Esophagus squamous epithelium (tissue), 5 donors: ENCODE results near the gene GULP1. TPM values are rescaled to one million over a fixed set of nuclear protein-coding genes. Genes with fewer than 3 reads are reported as not detected.

Experiments used
- DNase-seq: peaks from one replicate; lab custom pipeline; 2025; lab: John Stamatoyannopoulos, UW
- H3K27ac ChIP-seq, 4 donors: fragments of 200-600 bp; sonication (generic); one replicate each; pipeline ENCODE4 v1.5.1; 2016 to 2019; ENCODE audit warnings: mild to moderate bottlenecking in 1 of 4
- H3K27me3 ChIP-seq, 4 donors: fragments of 200-600 bp; sonication (generic); 1 replicate in 3 of 4; 2 replicates in 1 of 4; pipeline versions ENCODE4 v1.5.1 to v1.6.0; 2017 to 2021; ENCODE audit warnings: antibody characterized with exemption in 1 of 4
- H3K36me3 ChIP-seq, 3 donors: fragments of 200-600 bp; sonication (generic); one replicate each; pipeline ENCODE4 v1.5.1; 2016 to 2019
- H3K4me1 ChIP-seq, 3 donors: fragments of 200-600 bp; sonication (generic); one replicate each; pipeline ENCODE4 v1.5.1; 2017 to 2019
- H3K4me3 ChIP-seq, 4 donors: fragments of 200-600 bp; sonication (generic); 1 replicate in 3 of 4; 2 replicates in 1 of 4; pipeline ENCODE4 v1.5.1; 2016 to 2019; ENCODE audit warnings: mild to moderate bottlenecking in 2 of 4, moderate library complexity in 1 of 4
- H3K9me3 ChIP-seq, 3 donors: fragments of 200-600 bp; sonication (generic); one replicate each; pipeline ENCODE4 v1.5.1; 2016 to 2019
- CTCF ChIP-seq, 6 experiments: fragments of 450-650 bp in 4 of 6; fragments of 200-600 bp in 2 of 6; sonication (generic) in 2 of 6; IDR thresholded peaks; one replicate each; pipeline ENCODE4 v1.5.1; 2016 to 2019; ENCODE audit warnings: antibody characterized with exemption in 6 of 6, mild to moderate bottlenecking in 4 of 6, moderate library complexity in 4 of 6
- POLR2A ChIP-seq, 4 donors: fragments of 450-650 bp; IDR thresholded peaks; one replicate each; pipeline ENCODE4 v1.6.1; 2017; ENCODE audit warnings: antibody characterized with exemption in 4 of 4, mild to moderate bottlenecking in 4 of 4, moderate library complexity in 3 of 4
- WGBS, 2 donors: methylation state at CpG; one replicate each; pipeline ENCODE4 v1.1.5; 2018; 5-methylcytosine and 5-hydroxymethylcytosine counted together
- intact Hi-C: fragments of 100-400 bp; cut with DNase I; formaldehyde crosslinking; loops from one replicate; pipeline ENCODE4 v1.15.0; 2022
- total RNA-seq, 4 donors: library from RNA; depleted of rRNA; stranded (reverse); fragments of >200 nt; gene quantifications; one replicate each; pipeline ENCODE4 v1.1.0, GENCODE V29; 2016
- donor health status: DM: yes; HTN: yes; CAD: no.

The GULP1 gene
- total RNA-seq, 4 donors from 2014 or later = 10.4 to 39.3 (median 24.2) TPM

- no peaks in the 10 kb centered on the region for H3K36me3 ChIP-seq
- intact Hi-C loops = no loop called here
- TF ChIP-seq POLR2A (IDR thresholded peaks at IDR 0.05) (no peak), CTCF (IDR thresholded peaks at IDR 0.05) (no peak)
- H3K4me1 ChIP-seq = peaks cover 0 to 7% (median 0%) of the 10 kb centered on the region in 3 donors
- 87 to 88% methylated on average over 2 of the region's 2 CpGs for WGBS, 2 donors
- no peaks in the 10 kb centered on the region for H3K9me3 ChIP-seq
- no peaks in the 10 kb centered on the region for H3K27me3 ChIP-seq
- H3K4me3 ChIP-seq = no peak overlapping the region
- no peak overlapping the region for H3K27ac ChIP-seq
- DNase-seq = no peak
Observed at GRCh38 chr2:188274274-188274673, 17.4 kb upstream of the GULP1 start.

GRCh38 chr2:188276255-188276654 is 15.4 kb upstream of the GULP1 start:
- TF ChIP-seq POLR2A (IDR thresholded peaks at IDR 0.05) = no peak
- DNase-seq = no peak
- H3K27ac ChIP-seq = no peak overlapping the region
- no peaks in the 10 kb centered on the region for H3K27me3 ChIP-seq
- H3K9me3 ChIP-seq = no peaks in the 10 kb centered on the region
- H3K4me1 ChIP-seq = peaks cover 0 to 7% (median 0%) of the 10 kb centered on the region in 3 donors
- intact Hi-C loops = no loop called here
- H3K36me3 ChIP-seq = no peaks in the 10 kb centered on the region
- 71 to 90% methylated on average over 2 to 4 of the region's 10 CpGs for WGBS, 2 donors
- no peak overlapping the region for H3K4me3 ChIP-seq

GRCh38 chr2:188277786-188278185 is 13.9 kb upstream of the GULP1 start:
- Histone ChIP-seq H3K9me3 (no peaks in the 10 kb centered on the region), H3K36me3 (no peaks in the 10 kb centered on the region), H3K27ac (no peak overlapping the region), H3K4me3 (no peak overlapping the region), H3K27me3 (no peaks in the 10 kb centered on the region), H3K4me1 (peaks cover 0 to 7% (median 0%) of the 10 kb centered on the region in 3 donors)
- no peak for DNase-seq
- intact Hi-C loops = no loop called here
- 74 to 84% methylated on average over 5 of the region's 5 CpGs for WGBS, 2 donors
- TF ChIP-seq CTCF (IDR thresholded peaks at IDR 0.05) (no peak), POLR2A (IDR thresholded peaks at IDR 0.05) (no peak)

- no peaks in the 10 kb centered on the region for H3K9me3 ChIP-seq
- no peaks in the 10 kb centered on the region for H3K36me3 ChIP-seq
- no peaks in the 10 kb centered on the region for H3K27me3 ChIP-seq
- H3K4me1 ChIP-seq = peaks cover 0 to 7% (median 0%) of the 10 kb centered on the region in 3 donors
- intact Hi-C loops = no loop called here
- no peak overlapping the region for H3K4me3 ChIP-seq
- no peak for DNase-seq
- 69% methylated on average over 9 to 10 of the region's 11 CpGs for WGBS, 2 donors
- no peak for TF ChIP-seq CTCF (IDR thresholded peaks at IDR 0.05)
- no peak for TF ChIP-seq POLR2A (IDR thresholded peaks at IDR 0.05)
- H3K27ac ChIP-seq = no peak overlapping the region
Observed at GRCh38 chr2:188278388-188279092, 13.1 kb upstream of the GULP1 start.

- no peaks in the 10 kb centered on the region for H3K27me3 ChIP-seq
- DNase-seq = no peak
- peaks cover 0 to 7% (median 0%) of the 10 kb centered on the region in 3 donors for H3K4me1 ChIP-seq
- 11 to 13% methylated on average over 2 of the region's 2 CpGs for WGBS, 2 donors
- no peaks in the 10 kb centered on the region for H3K9me3 ChIP-seq
- no peak overlapping the region for H3K27ac ChIP-seq
- intact Hi-C loops = no loop called here
- TF ChIP-seq CTCF (IDR thresholded peaks at IDR 0.05) (no peak), POLR2A (IDR thresholded peaks at IDR 0.05) (no peak)
- H3K4me3 ChIP-seq = no peak overlapping the region
- H3K36me3 ChIP-seq = no peaks in the 10 kb centered on the region
Observed at GRCh38 chr2:188279093-188279445, 12.6 kb upstream of the GULP1 start.
